GM12878 (cell line): ENCODE results near the gene DYNLT2. TPM values are rescaled to one million over a fixed set of nuclear protein-coding genes. Genes with fewer than 3 reads are reported as not detected.
A peak's percentile ranks its signal among the peaks of the same experiment; 100 is the strongest.

Experiments
- ATAC-seq: fragments of 200-7000 bp; cut with Tn5 transposase; 3 replicates; pipeline ENCODE4 v1.9.1; 2020; ENCODE audit warnings: mild to moderate bottlenecking, moderate library complexity
- BruUV-seq: library from RNA; stranded (reverse); fragments of 400-500 nt; replicated peaks from 2 replicates; lab custom pipeline; 2021; lab: Mats Ljungman, UMichigan
- CTCF ChIA-PET: fragments of 300-600 bp; sonication (Branson Sonifier 250); formaldehyde crosslinking; extraction: SDS; loops from one replicate; lab custom pipeline; 2021; ENCODE audit warnings: inconsistent platforms; lab: Yijun Ruan, JAX
- POLR2A ChIA-PET: fragments of 350-600 bp; formaldehyde crosslinking; extraction: SDS; loops from one replicate; lab custom pipeline; 2021; ENCODE audit warnings: inconsistent platforms; lab: Charles Lee
- RAD21 ChIA-PET: fragments of 300-600 bp; sonication (Branson Sonifier 250); formaldehyde crosslinking; loops from one replicate; lab custom pipeline; 2023; ENCODE audit warnings: antibody characterized with exemption; ENCODE audit not compliant: unreplicated experiment; lab: Charles Lee
- SMC1A ChIA-PET: fragments of 300-600 bp; sonication (Branson Sonifier 250); formaldehyde crosslinking; loops from one replicate; lab custom pipeline; 2023; ENCODE audit not compliant: unreplicated experiment, uncharacterized antibody; lab: Charles Lee
- DNase-seq: peaks from one replicate; pipeline ENCODE4 v3.0.0-alpha.2; 2011; ENCODE audit warnings: low read depth, low spot score
- FAIRE-seq: peaks from 3 replicates; lab custom pipeline; 2011; peaks lifted over from hg19 to GRCh38; lab: Jason Lieb, UNC
- H2AFZ ChIP-seq: 2 replicates; pipeline ENCODE4 v1.6.0; 2011; ENCODE audit warnings: low read depth, low read length, control low read depth; ENCODE audit not compliant: control insufficient read depth
- H3K27ac ChIP-seq: 2 replicates; pipeline ENCODE4 v1.5.1; 2011; ENCODE audit warnings: control low read depth; ENCODE audit not compliant: control insufficient read depth, insufficient read depth
- H3K27me3 ChIP-seq, 2 experiments: replicated peaks in 1 of 2; 2 replicates each; pipeline versions ENCODE4 v1.6.0 to v1.6.1; 2011; ENCODE audit warnings: low read length in 1 of 2; ENCODE audit not compliant: control insufficient read depth in 2 of 2, insufficient read depth in 2 of 2
- H3K36me3 ChIP-seq, 2 experiments: 2 replicates each; pipeline ENCODE4 v1.5.1; 2011; ENCODE audit warnings: low read length in 1 of 2; ENCODE audit not compliant: control insufficient read depth in 2 of 2, insufficient read depth in 2 of 2
- H3K4me1 ChIP-seq: 2 replicates; pipeline ENCODE4 v1.6.1; 2011; ENCODE audit warnings: mild to moderate bottlenecking, low read length, moderate library complexity, mixed read lengths; ENCODE audit not compliant: control insufficient read depth, insufficient read depth
- H3K4me2 ChIP-seq: 2 replicates; pipeline ENCODE4 v1.6.0; 2011; ENCODE audit warnings: control low read depth; ENCODE audit not compliant: control insufficient read depth, insufficient read depth
- H3K4me3 ChIP-seq: fragments of 200-600 bp; sonication (generic); 2 replicates; pipeline ENCODE4 v1.5.1; 2016
- H3K79me2 ChIP-seq: 2 replicates; pipeline ENCODE4 v1.6.0; 2011; ENCODE audit warnings: low read length; ENCODE audit not compliant: control insufficient read depth, insufficient read depth
- H3K9ac ChIP-seq: 2 replicates; pipeline ENCODE4 v1.8.0; 2011; ENCODE audit warnings: low read length, control low read depth, mixed read lengths; ENCODE audit not compliant: control insufficient read depth, insufficient read depth
- H3K9me3 ChIP-seq: replicated peaks from 3 replicates; pipeline ENCODE4 v1.5.1; 2011; ENCODE audit warnings: mild to moderate bottlenecking, low read length; ENCODE audit not compliant: control insufficient read depth, insufficient read depth
- H4K20me1 ChIP-seq: 2 replicates; pipeline ENCODE4 v1.6.0; 2011; ENCODE audit not compliant: control insufficient read depth, insufficient read depth
- ASH2L ChIP-seq: fragments of 300-600, 200-600 bp; sonication (generic); IDR thresholded peaks from 2 replicates; pipeline ENCODE4 v1.6.1; 2017; ENCODE audit warnings: low read depth, mild to moderate bottlenecking, borderline replicate concordance
- BHLHE40 ChIP-seq, 2 experiments: fragments of 450-650 bp in 1 of 2; IDR thresholded peaks; 2 replicates each; pipeline ENCODE4 v1.6.1; 2011 to 2017; ENCODE audit warnings: low read depth in 2 of 2, borderline replicate concordance in 1 of 2, improper control_type of control experiment in 1 of 2, low read length in 1 of 2, mild to moderate bottlenecking in 1 of 2
- CHD2 ChIP-seq: IDR thresholded peaks from 2 replicates; pipeline ENCODE4 v1.6.1; 2011; ENCODE audit warnings: low read depth, low read length, improper control_type of control experiment, borderline replicate concordance
- DPF2 ChIP-seq: fragments of 450-650 bp; IDR thresholded peaks from 2 replicates; pipeline ENCODE4 v1.6.1; 2017; ENCODE audit warnings: mild to moderate bottlenecking
- GATAD2B ChIP-seq: fragments of 450-650 bp; conservative IDR thresholded peaks from 2 replicates; pipeline ENCODE4 v1.6.1; 2017; ENCODE audit warnings: low read depth, mild to moderate bottlenecking, moderate library complexity
- IRF3 ChIP-seq: fragments of 450-650 bp; IDR thresholded peaks from 2 replicates; pipeline ENCODE4 v1.6.1; 2014; ENCODE audit warnings: mild to moderate bottlenecking
- MEF2B ChIP-seq: fragments of 450-650 bp; IDR thresholded peaks from 2 replicates; pipeline ENCODE4 v1.6.1; 2018; ENCODE audit warnings: mild to moderate bottlenecking, moderate library complexity; ENCODE audit not compliant: partially characterized antibody, poor library complexity, severe bottlenecking
- MXI1 ChIP-seq: fragments of 150-350 bp; IDR thresholded peaks from 2 replicates; pipeline ENCODE4 v1.6.1; 2011; ENCODE audit warnings: low read depth, mild to moderate bottlenecking, inconsistent platforms, low read length, improper control_type of control experiment
- NKRF ChIP-seq: fragments of 450-650 bp; conservative IDR thresholded peaks from 2 replicates; pipeline ENCODE4 v1.6.1; 2017; ENCODE audit warnings: mild to moderate bottlenecking, moderate library complexity
- PAX5 ChIP-seq: IDR thresholded peaks from 2 replicates; pipeline ENCODE4 v1.6.1; 2011; ENCODE audit warnings: low read depth, low read length, borderline replicate concordance
- POLR2AphosphoS2 ChIP-seq: IDR thresholded peaks from 2 replicates; pipeline ENCODE4 v1.6.1; 2011; ENCODE audit warnings: low read depth, mild to moderate bottlenecking, low read length, improper control_type of control experiment, moderate library complexity
- POLR2AphosphoS5 ChIP-seq: IDR thresholded peaks from 2 replicates; pipeline ENCODE4 v1.6.1; 2011; ENCODE audit warnings: mild to moderate bottlenecking, low read length, inconsistent platforms
- RUNX3 ChIP-seq: IDR thresholded peaks from 2 replicates; pipeline ENCODE4 v1.6.1; 2012; ENCODE audit warnings: low read length, inconsistent platforms
- TCF3 ChIP-seq: IDR thresholded peaks from 2 replicates; pipeline ENCODE4 v1.6.1; 2012; ENCODE audit warnings: low read depth, mild to moderate bottlenecking, low read length, borderline replicate concordance; ENCODE audit not compliant: insufficient read depth
- ZNF687 ChIP-seq: fragments of 450-650 bp; IDR thresholded peaks from 2 replicates; pipeline ENCODE4 v1.6.1; 2017; ENCODE audit warnings: mild to moderate bottlenecking, moderate library complexity
- WGBS: methylation state at CpG from one replicate; pipeline ENCODE4 v1.1.6; 2016; ENCODE audit warnings: low lambda C conversion rate; ENCODE audit not compliant: insufficient replicate concordance, insufficient coverage; ENCODE audit errors: missing lambda C conversion rate; 5-methylcytosine and 5-hydroxymethylcytosine counted together
- in situ Hi-C: fragments of 300-500 bp; cut with MboI; formaldehyde crosslinking; loops from 9 replicates; pipeline ENCODE4 v1.14.3; 2018; ENCODE audit warnings: mixed read lengths
- intact Hi-C: fragments of 100-400 bp; cut with micrococcal nuclease; formaldehyde crosslinking; loops from one replicate; pipeline ENCODE4 v1.14.2; 2022; ENCODE audit not compliant: unreplicated experiment
- polyA plus RNA-seq, 11 experiments: library from polyadenylated mRNA; depleted of rRNA in 4 of 11; unstranded in 6 of 11; stranded (reverse) in 5 of 11; fragments of >200 nt; fragmentation: Nextera tagmentation in 4 of 11; fragmentation: Illumina TruSeq in 1 of 11; extraction: Ambion mirVana in 4 of 11; extraction: Trizol in 1 of 11; gene quantifications; 1 replicate in 1 of 11; 2 replicates in 10 of 11; pipeline versions ENCODE4 v1.2.1 to v1.2.3, GENCODE V29; 2011 to 2016; ENCODE audit warnings: inconsistent platforms in 2 of 11, missing spikeins in 2 of 11, low read depth in 1 of 11
- total RNA-seq, 4 experiments: library from RNA; depleted of rRNA in 3 of 4; stranded (reverse); fragments of >200 nt in 3 of 4; fragmentation: Illumina TruSeq in 1 of 4; extraction: Trizol in 1 of 4; gene quantifications; 2 replicates each; pipeline versions ENCODE4 v1.2.1 to v1.2.3, GENCODE V29; 2013 to 2021

DYNLT2 gene
- total and polyA plus RNA-seq, 10 of the 15 experiments (the other 5 are each of a cell fraction or from before 2014, with no cell fraction given) = 2.2 to 5.9 (median 5.4) TPM

GRCh38 chr6:169724494-169725124, 26.8 kb downstream of the DYNLT2 start, which contains the start of gene PHF10:
Gene PHF10 (minus strand): TSS chr6:169724500. CDS start chr6:169723931, 569 bp downstream.
- WGBS = 2% methylated on average over 39 of the region's 89 CpGs
- TF ChIP-seq IRF3 = no peak
- peak; percentile 22 for TF ChIP-seq MEF2B
- TF ChIP-seq CHD2 = no peak
- peak in 1 of 2 experiments; percentile 60; a peak in 2 of 4 replicates for TF ChIP-seq BHLHE40 (IDR thresholded peaks at IDR 0.05; ENCODE audit: borderline replicate concordance in 1 of 2, low read depth in 2 of 2, low read length in 1 of 2)
- TF ChIP-seq PAX5 = peak; percentile 42; the same call in 1 of the 2 replicates
- TF ChIP-seq ASH2L = no peak
- TF ChIP-seq NKRF = 0 out of 2 replicates have a peak, but pooled peaks have one; percentile 30
- TF ChIP-seq RUNX3 = peak; percentile 45; the same call in 1 of the 2 replicates
- TF ChIP-seq ZNF687 = peak; percentile 47; the same call in 1 of the 2 replicates
- TF ChIP-seq TCF3 = 0 out of 2 replicates have a peak, but pooled peaks have one; percentile 49
- no peak for TF ChIP-seq POLR2AphosphoS2
- TF ChIP-seq GATAD2B = peak; percentile 76
- no peak for TF ChIP-seq POLR2AphosphoS5
- TF ChIP-seq DPF2 = peak; percentile 26; the same call in 1 of the 2 replicates
- peak; percentile 36; the same call in 1 of the 2 replicates for TF ChIP-seq MXI1

More at GRCh38 chr6:169724494-169725124, 26.8 kb downstream of the DYNLT2 start, which contains the start of gene PHF10:
- POLR2A ChIA-PET = interaction anchor here (1.8 kb wide), 1 partner anchor 23 kb away, joined by 7 read pairs; the partner anchor contains the start of genes C6orf120 and WDR27
- SMC1A ChIA-PET = interaction anchor here (0.9 kb wide), 1 partner anchor 25 kb away, joined by 5 read pairs; no protein-coding TSS in a partner anchor
- H3K4me3 ChIP-seq = peak within 1 kb of the TSS; percentile 85
- FAIRE-seq = no peak
- peaks cover 33% of the 10 kb centered on the region for H3K79me2 ChIP-seq
- peak within 1 kb of the TSS; percentile 38 for H3K27ac ChIP-seq
- no peak for DNase-seq
- no peaks in the 10 kb centered on the region for H3K27me3 ChIP-seq
- ATAC-seq = peak; percentile 63
- RAD21 ChIA-PET = interaction anchor here (1.1 kb wide), 1 partner anchor 20 kb away, joined by 3 read pairs; no protein-coding TSS in a partner anchor
- H2AFZ ChIP-seq = peak within 1 kb of the TSS; percentile 72
- H3K9ac ChIP-seq = peak within 1 kb of the TSS; percentile 76
- no TSS peak for BruUV-seq
- no peaks in the 10 kb centered on the region for H4K20me1 ChIP-seq
- intact Hi-C loops (loop anchor here (1.0 to 10.0 kb wide), 2 partner anchors 27 to 580 kb away; partner anchors contain the start of genes DYNLT2, ERMARD and FAM120B), in situ Hi-C loops (no loop called here)
- CTCF ChIA-PET = interaction anchor here (1.2 to 1.4 kb wide), 2 partner anchors 16 to 23 kb away, joined by 3 read pairs; partner anchors contain the start of genes C6orf120 and WDR27
- peak within 1 kb of the TSS; percentile 99 for H3K4me2 ChIP-seq
- no peaks in the 10 kb centered on the region for H3K9me3 ChIP-seq
- H3K4me1 ChIP-seq = peaks cover 5% of the 10 kb centered on the region
- H3K36me3 ChIP-seq = no peaks in the 10 kb centered on the region
